Astrocyte (in vitro differentiated cells and primary cell): Measurements from ENCODE around the gene NR2C2. TPM values are rescaled to one million over a fixed set of nuclear protein-coding genes. Genes with fewer than 3 reads are reported as not detected.

Source experiments
- DNase-seq: peaks from one replicate; pipeline ENCODE4 v3.0.0-alpha.2; 2010; ENCODE audit warnings: low read depth
- FAIRE-seq: peaks from 2 replicates; lab custom pipeline; 2011; peaks lifted over from hg19 to GRCh38; lab: Jason Lieb, UNC
- H2AFZ ChIP-seq: 2 replicates; pipeline ENCODE4 v1.6.0; 2012; ENCODE audit warnings: low read depth, low read length, inconsistent platforms
- H3K27ac ChIP-seq: 2 replicates; pipeline ENCODE4 v1.5.1; 2011; ENCODE audit warnings: low read depth, low read length, inconsistent platforms
- H3K27me3 ChIP-seq: 2 replicates; pipeline ENCODE4 v1.6.0; 2011; ENCODE audit warnings: low read length, inconsistent platforms; ENCODE audit not compliant: insufficient read depth
- H3K36me3 ChIP-seq: 2 replicates; pipeline ENCODE4 v1.5.1; 2011; ENCODE audit warnings: low read length, inconsistent platforms; ENCODE audit not compliant: insufficient read depth
- H3K4me1 ChIP-seq: 2 replicates; pipeline ENCODE4 v1.5.1; 2011; ENCODE audit warnings: low read length, inconsistent platforms; ENCODE audit not compliant: insufficient read depth
- H3K4me2 ChIP-seq: 2 replicates; pipeline ENCODE4 v1.6.0; 2012; ENCODE audit warnings: low read length, inconsistent platforms
- H3K4me3 ChIP-seq: 2 replicates; pipeline ENCODE4 v1.5.1; 2011; ENCODE audit warnings: low read depth, mild to moderate bottlenecking, low read length, inconsistent platforms; ENCODE audit not compliant: insufficient read depth
- H3K79me2 ChIP-seq: 2 replicates; pipeline ENCODE4 v1.6.0; 2012; ENCODE audit warnings: mild to moderate bottlenecking, low read length, inconsistent platforms; ENCODE audit not compliant: insufficient read depth
- H3K9ac ChIP-seq: 2 replicates; pipeline ENCODE4 v1.6.0; 2012; ENCODE audit warnings: mild to moderate bottlenecking, low read length, inconsistent platforms
- H3K9me3 ChIP-seq: 2 replicates; pipeline ENCODE4 v1.5.1; 2012; ENCODE audit warnings: low read depth, mild to moderate bottlenecking, low read length, inconsistent platforms; ENCODE audit not compliant: insufficient read depth
- H4K20me1 ChIP-seq: 2 replicates; pipeline ENCODE4 v1.6.0; 2012; ENCODE audit warnings: low read length, inconsistent platforms; ENCODE audit not compliant: insufficient read depth
- H3K27ac Mint-ChIP-seq: one replicate; pipeline ENCODE4 v1.8.0; 2021; ENCODE audit warnings: mild to moderate bottlenecking, mixed read lengths; ENCODE audit not compliant: unreplicated experiment
- H3K27me3 Mint-ChIP-seq: one replicate; pipeline ENCODE4 v1.8.0; 2021; ENCODE audit warnings: low read depth, mixed read lengths; ENCODE audit not compliant: unreplicated experiment
- H3K36me3 Mint-ChIP-seq: one replicate; pipeline ENCODE4 v1.8.0; 2021; ENCODE audit warnings: low read depth, mixed read lengths; ENCODE audit not compliant: unreplicated experiment
- H3K4me1 Mint-ChIP-seq: one replicate; pipeline ENCODE4 v1.8.0; 2021; ENCODE audit warnings: low read depth, mixed read lengths; ENCODE audit not compliant: unreplicated experiment
- H3K4me3 Mint-ChIP-seq: one replicate; pipeline ENCODE4 v1.8.0; 2021; ENCODE audit warnings: mild to moderate bottlenecking, moderate library complexity, mixed read lengths; ENCODE audit not compliant: unreplicated experiment
- H3K9me3 Mint-ChIP-seq: one replicate; pipeline ENCODE4 v1.8.0; 2021; ENCODE audit warnings: mild to moderate bottlenecking, mixed read lengths; ENCODE audit not compliant: unreplicated experiment
- EZH2 ChIP-seq: IDR thresholded peaks from 2 replicates; pipeline ENCODE4 v1.6.1; 2012; ENCODE audit warnings: mild to moderate bottlenecking, low read length, inconsistent platforms; ENCODE audit not compliant: insufficient read depth
- total RNA-seq: library from RNA; stranded (reverse); gene quantifications from 2 replicates; pipeline ENCODE4 v1.2.1, GENCODE V29; 2021
- TF ChIP-seq, protein P1 (sequence below): IDR thresholded peaks from 2 replicates; pipeline ENCODE4 v1.5.1; 2011; ENCODE audit warnings: low read depth, mild to moderate bottlenecking, inconsistent platforms, low read length, moderate library complexity; ENCODE audit not compliant: insufficient read depth

Gene NR2C2
- total RNA-seq, 1 donor from 2014 or later = 36.3 TPM

DNA sequence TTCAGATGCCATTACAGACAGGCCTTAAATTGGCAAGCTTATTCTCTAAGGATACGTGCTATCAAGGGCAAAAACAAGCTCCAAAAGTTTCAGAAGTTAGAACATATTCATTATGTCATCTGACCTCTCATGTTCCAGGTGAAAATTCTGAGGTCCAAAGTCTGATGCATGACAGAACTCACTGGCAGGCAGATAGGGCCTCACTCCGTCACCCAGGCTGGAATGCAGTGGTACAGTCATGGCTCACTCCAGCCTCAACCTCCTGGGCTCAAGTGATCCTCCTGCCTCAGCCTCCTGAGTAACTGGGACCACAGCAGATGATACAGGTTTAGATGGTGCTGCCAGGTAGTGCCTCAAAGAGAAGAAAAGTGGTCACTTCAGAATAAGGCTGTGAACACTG, 102.2 kb downstream of the NR2C2 start:
- Histone ChIP-seq H4K20me1 (peaks cover 52% of the 10 kb centered on the region), H3K79me2 (peaks cover 46% of the 10 kb centered on the region), H3K9me3 (no peaks in the 10 kb centered on the region), H3K27me3 (no peaks in the 10 kb centered on the region), H3K9ac (no peak overlapping the region), H2AFZ (no peak overlapping the region), H3K27ac (no peak overlapping the region), H3K4me1 (no peaks in the 10 kb centered on the region), H3K4me2 (no peak overlapping the region), H3K36me3 (peaks cover 58% of the 10 kb centered on the region), H3K4me3 (no peak overlapping the region)
- H3K9me3 Mint-ChIP-seq = no peaks in the 10 kb centered on the region
- TF ChIP-seq, protein P1, sequence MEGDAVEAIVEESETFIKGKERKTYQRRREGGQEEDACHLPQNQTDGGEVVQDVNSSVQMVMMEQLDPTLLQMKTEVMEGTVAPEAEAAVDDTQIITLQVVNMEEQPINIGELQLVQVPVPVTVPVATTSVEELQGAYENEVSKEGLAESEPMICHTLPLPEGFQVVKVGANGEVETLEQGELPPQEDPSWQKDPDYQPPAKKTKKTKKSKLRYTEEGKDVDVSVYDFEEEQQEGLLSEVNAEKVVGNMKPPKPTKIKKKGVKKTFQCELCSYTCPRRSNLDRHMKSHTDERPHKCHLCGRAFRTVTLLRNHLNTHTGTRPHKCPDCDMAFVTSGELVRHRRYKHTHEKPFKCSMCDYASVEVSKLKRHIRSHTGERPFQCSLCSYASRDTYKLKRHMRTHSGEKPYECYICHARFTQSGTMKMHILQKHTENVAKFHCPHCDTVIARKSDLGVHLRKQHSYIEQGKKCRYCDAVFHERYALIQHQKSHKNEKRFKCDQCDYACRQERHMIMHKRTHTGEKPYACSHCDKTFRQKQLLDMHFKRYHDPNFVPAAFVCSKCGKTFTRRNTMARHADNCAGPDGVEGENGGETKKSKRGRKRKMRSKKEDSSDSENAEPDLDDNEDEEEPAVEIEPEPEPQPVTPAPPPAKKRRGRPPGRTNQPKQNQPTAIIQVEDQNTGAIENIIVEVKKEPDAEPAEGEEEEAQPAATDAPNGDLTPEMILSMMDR = no peak
- TF ChIP-seq EZH2 = no peak
- peaks cover 23% of the 10 kb centered on the region for H3K36me3 Mint-ChIP-seq
- H3K4me3 Mint-ChIP-seq = no peak overlapping the region
- no peaks in the 10 kb centered on the region for H3K27me3 Mint-ChIP-seq
- FAIRE-seq (no peak), DNase-seq (no peak)
- H3K27ac Mint-ChIP-seq = no peak overlapping the region
- peaks cover 8% of the 10 kb centered on the region for H3K4me1 Mint-ChIP-seq

DNA sequence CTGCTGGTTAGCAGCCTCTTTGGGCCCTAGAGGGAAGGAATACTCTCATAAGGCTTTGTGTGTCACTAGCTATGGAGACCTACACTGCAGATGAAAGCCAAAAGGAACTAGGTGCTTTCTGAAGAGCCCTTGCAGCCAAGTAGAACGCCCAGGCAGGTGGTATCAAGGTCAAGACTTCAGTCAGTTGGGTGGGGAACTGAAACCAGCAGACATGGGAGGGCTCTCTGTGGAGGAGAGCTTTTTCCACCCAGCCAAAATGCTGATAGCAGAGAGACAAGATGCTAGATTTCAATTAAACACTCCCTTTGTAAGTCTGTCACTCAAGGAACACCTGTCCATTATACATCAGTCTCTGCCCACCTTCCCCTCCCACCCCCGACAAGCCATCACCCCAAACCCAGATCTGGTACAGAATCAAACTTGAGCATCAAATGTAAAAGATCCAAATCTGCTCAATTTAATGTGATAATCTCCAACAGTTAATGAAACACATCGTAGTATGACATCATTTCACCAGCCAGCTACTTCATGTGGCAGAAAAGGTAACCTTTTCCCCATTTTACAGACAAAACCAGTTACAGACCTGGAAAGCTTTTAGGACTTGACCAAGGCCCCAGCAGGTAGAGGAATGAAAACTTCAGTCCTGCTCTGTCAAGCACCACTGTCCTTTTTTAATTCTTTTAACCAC, 103.2 kb downstream of the NR2C2 start:
- H3K4me3 ChIP-seq = no peak overlapping the region
- Mint-ChIP-seq H3K4me1 (peaks cover 13% of the 10 kb centered on the region), H3K9me3 (no peaks in the 10 kb centered on the region), H3K27me3 (no peaks in the 10 kb centered on the region), H3K4me3 (no peak overlapping the region), H3K27ac (peak overlapping the region; percentile 41), H3K36me3 (peaks cover 22% of the 10 kb centered on the region)
- H4K20me1 ChIP-seq = peaks cover 56% of the 10 kb centered on the region
- FAIRE-seq (no peak), DNase-seq (no peak)
- no peak overlapping the region for H3K9ac ChIP-seq
- peaks cover 56% of the 10 kb centered on the region for H3K79me2 ChIP-seq
- TF ChIP-seq, protein P1 = no peak
- TF ChIP-seq EZH2 = no peak
- peaks cover 49% of the 10 kb centered on the region for H3K36me3 ChIP-seq
- H3K4me2 ChIP-seq = no peak overlapping the region
- H2AFZ ChIP-seq = no peak overlapping the region
- no peak overlapping the region for H3K27ac ChIP-seq
- H3K9me3 ChIP-seq = no peaks in the 10 kb centered on the region
- no peaks in the 10 kb centered on the region for H3K27me3 ChIP-seq
- H3K4me1 ChIP-seq = no peaks in the 10 kb centered on the region

DNA sequence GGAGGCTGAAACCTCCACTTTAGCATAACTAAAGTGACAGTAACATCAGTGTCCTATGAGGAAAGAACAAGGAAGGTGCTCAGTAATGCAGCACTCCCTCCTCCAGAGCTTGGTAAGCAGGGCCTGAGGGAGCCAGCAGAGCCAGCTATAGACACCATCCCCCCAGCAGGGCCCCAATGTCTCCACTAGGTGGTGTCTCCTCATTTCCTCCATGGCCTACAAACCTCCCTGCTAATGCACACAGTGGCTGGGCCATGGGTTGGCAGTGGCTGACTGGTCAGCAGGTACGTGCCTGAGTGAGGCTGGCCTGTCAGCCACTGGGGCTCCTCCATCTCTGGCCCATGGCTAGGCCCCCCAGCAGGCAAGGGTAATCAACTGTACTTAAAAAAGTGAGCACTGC, 104.1 kb downstream of the NR2C2 start:
- no peak overlapping the region for H3K4me3 Mint-ChIP-seq
- peaks cover 22% of the 10 kb centered on the region for H3K36me3 Mint-ChIP-seq
- H3K4me1 ChIP-seq = no peaks in the 10 kb centered on the region
- no peak for FAIRE-seq
- H3K9me3 ChIP-seq = no peaks in the 10 kb centered on the region
- H3K4me3 ChIP-seq = no peak overlapping the region
- H3K4me2 ChIP-seq = no peak overlapping the region
- peaks cover 55% of the 10 kb centered on the region for H4K20me1 ChIP-seq
- no peaks in the 10 kb centered on the region for H3K27me3 ChIP-seq
- H3K9me3 Mint-ChIP-seq = no peaks in the 10 kb centered on the region
- TF ChIP-seq, protein P1 = peak; percentile 62
- no peak for TF ChIP-seq EZH2
- no peaks in the 10 kb centered on the region for H3K27me3 Mint-ChIP-seq
- no peak overlapping the region for H2AFZ ChIP-seq
- peaks cover 40% of the 10 kb centered on the region for H3K36me3 ChIP-seq
- H3K4me1 Mint-ChIP-seq = peaks cover 13% of the 10 kb centered on the region
- H3K9ac ChIP-seq = no peak overlapping the region
- DNase-seq = no peak
- H3K27ac ChIP-seq = no peak overlapping the region
- no peak overlapping the region for H3K27ac Mint-ChIP-seq
- peaks cover 64% of the 10 kb centered on the region for H3K79me2 ChIP-seq
